Amniotic epithelial cell (primary cell): ENCODE results near the gene PCDH9.
"Not testable (repeated sequence)": the region's sequence is repeated elsewhere in the genome, so short reads cannot be mapped to it uniquely, and the experiment has no call there.

Source experiments
- DNase-seq: peaks from one replicate; pipeline ENCODE4 v3.0.0-alpha.2; 2010; ENCODE audit warnings: low read depth

PCDH9 gene

DNA sequence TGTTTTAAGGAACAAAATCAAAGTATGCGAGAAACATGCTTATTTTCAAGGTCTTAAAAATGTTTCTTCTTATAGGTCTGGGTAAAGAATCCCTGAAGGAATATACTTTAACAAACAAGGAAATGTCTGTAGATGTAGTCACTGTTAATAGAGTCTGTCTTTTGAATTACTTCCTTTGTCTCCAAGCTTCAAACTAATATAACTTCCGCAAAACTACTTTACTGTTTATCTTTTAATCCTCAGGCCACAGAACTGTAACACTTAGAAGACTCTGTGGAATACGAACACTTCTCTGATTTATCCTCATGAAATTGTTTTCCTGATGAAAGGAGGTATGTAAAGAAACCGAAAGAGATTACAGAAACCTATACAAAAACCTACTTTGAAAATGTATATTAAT lies 316.0 kb downstream of the PCDH9 start:
- DNase-seq, result no peak

DNA sequence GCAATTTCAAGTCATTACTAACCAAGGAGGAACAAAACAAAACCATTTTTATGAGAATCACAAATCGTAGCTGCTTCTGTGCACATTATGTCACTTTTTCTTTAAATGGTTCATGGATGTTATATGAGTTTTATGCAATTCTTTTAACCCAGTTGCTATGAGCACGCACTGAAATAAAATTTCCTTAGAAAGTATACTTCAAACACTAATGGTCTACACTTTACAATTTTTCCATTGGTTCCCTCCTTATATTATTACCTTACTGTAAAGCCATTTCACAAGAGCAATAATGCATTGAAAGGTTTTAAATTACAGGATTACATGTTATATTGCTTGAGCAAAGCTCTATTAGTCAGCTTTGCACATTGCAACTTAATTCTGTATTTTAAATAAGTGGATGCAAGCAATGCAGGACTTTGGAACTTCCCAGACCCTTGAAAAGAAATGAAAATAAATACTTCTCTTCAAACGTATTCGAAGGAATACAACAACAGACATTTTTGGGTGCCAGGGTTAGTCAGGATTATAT lies 318.7 kb downstream of the PCDH9 start:
- no peak for DNase-seq

DNA sequence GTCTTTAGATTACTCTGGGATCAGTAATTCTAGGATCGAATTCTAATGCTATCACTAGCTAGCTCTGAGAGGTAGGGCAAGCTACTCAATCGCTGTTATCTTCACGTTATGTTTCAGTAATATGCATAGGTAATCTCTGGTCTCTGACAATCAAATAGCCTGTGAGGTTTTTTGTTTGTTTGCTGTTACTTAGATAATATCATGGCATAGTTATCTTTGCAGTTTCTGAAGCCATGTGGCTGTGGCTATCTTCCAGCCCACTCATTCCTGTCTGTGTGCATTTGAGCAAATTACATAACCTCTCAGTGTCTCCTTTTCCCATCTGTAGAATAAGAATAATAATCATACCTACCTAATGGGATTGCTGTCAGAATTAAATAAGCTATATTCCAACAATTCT lies 330.2 kb downstream of the PCDH9 start:
- DNase-seq, result peak; percentile 45

DNA sequence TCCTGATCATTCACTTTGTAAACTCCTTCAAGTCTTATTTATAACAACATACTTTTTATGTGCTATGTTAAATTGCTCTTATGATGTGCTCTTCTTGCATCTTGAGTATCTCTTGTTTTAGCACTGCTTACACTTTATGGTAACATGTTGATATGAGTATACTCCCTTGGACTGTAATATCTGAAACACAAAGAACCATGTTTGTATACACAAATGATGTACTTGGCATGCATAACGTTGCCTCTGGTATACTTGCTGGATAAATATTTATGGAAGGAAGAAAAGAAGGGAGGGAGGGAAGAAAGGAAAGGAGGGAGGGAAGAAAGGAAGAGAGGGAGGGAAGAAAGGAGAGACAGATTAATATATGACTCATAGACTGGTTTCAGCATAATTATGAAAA lies 333.2 kb downstream of the PCDH9 start:
- no peak for DNase-seq

DNA sequence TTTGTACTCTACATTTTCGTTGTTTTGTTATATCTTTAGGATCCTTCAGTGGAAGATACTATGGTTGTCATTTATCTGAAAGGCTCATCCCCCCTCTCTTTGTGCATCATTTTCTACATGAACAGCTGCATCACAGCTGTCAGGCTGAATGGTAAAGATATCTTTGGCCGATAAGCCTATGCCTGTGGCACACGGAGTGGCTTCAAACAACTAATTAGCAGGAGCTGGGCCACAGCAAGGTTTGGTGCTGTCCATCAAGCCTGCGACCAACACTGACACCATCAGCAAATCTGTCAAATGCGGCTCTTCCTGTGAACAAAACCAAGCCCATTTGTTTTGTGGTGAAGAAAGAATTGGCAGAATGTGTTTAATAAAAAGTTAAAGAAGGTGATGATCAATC lies 334.4 kb downstream of the PCDH9 start:
- DNase-seq, result no peak

GRCh38 chr13:66895320-66895719 lies 334.8 kb downstream of the PCDH9 start:
- no peak for DNase-seq

- peak; percentile 16 for DNase-seq
Observed at GRCh38 chr13:66888698-66889097, 341.4 kb downstream of the PCDH9 start.

DNA sequence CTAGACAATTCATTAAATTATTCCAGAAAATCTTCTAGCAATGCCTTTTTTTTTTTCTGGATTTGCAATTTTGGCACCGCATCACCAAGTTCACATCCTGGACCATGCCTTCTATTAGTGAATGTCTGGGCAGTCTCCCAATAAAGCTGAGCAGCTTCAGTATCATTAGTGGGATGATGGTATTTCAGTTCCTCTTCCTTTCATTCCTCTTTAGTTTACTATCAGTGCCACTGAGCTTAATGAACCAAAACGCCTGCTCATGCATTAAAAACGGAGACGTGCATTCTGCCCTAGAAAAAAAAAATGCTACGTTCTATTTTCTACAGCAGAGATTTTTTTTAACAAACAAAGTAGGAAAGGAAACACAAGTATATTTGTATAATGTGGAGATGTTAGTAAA lies 343.0 kb downstream of the PCDH9 start:
- DNase-seq, result no peak

- no peak for DNase-seq
Observed at GRCh38 chr13:66886264-66886663, 343.9 kb downstream of the PCDH9 start.

DNA sequence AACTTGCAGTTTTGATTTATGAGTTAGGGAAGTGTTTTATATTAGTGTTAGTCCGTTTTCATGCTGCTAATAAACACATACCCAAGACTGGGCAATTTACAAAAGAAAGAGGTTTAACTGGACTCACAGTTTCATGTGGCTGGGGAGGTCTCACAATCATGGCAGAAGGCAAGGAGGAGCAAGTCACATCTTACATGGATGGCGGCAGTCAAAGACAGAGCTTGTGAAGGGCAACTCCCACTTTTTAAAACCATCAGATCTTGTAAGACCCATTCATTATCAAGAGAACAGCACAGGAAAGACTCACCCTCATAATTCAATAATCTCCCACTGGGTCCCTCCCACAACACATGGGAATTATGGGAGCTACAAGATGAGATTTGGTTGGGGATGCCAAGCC lies 349.0 kb downstream of the PCDH9 start:
- not testable (repeated sequence) for DNase-seq

DNA sequence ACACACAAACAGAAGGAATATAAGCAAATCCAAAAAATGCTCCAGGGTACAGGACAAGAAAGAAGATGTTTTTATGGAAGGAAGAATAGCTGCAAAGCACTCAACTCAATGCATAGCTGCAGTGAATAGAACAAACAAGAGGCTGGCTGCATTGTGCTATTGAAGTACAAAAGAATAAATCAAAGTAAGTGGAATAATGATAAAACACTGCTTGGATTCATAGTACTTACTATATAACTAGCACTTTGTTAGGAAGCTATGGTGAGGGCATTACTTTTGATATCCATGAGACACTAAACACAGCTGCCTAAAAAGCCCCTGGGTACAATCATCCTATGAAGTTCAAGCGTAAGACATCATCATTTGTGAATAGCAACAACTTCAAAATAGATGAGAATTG lies 350.1 kb downstream of the PCDH9 start:
- DNase-seq, result no peak

DNA sequence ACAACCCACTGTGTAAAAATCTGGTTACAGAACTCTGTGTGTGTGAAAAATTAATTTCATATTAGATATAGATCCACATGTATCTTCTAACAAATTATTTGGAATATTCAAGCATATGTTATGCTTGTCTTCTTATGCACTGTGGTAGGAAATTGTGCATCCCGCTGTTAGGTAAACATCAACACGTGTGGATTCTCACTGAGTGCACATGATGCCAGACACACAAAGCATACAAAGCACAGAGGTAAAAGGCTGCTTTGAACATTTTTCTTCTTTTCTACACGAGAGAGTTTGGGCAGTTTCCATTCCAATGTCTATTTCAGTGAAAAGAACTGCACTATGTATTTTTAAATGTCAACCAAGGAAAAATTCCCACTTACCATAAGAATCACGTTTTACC lies 354.9 kb downstream of the PCDH9 start:
- DNase-seq, result no peak

- DNase-seq, result no peak
Observed at GRCh38 chr13:66864627-66865026, 365.5 kb downstream of the PCDH9 start.

- DNase-seq, result no peak
Observed at GRCh38 chr13:66860878-66861417, 369.2 kb downstream of the PCDH9 start.

- no peak for DNase-seq
Observed at GRCh38 chr13:66859934-66860877, 369.9 kb downstream of the PCDH9 start.

DNA sequence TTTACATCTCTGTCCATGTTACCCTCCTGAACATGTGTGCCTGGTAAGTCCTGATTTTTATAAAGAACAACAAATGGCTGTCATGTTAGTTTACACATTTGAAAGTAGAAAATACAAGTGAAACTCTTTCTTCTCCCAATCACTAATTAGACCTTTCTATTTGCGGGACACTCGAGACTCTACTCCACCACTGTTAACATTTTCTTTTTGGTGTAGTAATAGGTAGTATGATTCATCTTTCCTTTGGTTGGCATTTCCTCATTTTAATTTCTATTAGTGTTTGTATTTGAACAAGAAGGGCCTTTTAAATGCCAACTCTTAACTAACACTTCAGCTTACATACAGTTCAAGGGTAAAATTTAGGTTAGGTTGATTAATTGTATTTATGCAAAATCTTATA lies 371.1 kb downstream of the PCDH9 start:
- no peak for DNase-seq

DNA sequence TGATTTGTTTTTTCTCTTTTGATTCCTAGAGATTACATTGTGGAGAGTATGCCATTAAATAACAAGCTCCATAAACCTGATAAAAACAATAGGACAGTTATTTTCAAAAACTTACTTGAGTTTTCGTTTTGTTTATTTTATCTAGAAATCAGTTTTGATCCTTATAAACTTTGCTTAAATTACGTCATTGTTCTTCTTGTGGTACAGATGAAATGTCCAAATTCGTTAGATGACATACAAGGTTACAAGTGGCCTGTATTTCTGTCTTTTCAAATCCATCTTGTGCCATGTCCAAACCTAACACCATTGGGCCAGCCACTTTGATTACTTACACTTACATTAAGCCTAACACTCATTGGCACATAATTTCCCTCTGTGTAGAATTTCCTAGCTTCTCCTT lies 372.0 kb downstream of the PCDH9 start:
- no peak for DNase-seq

DNA sequence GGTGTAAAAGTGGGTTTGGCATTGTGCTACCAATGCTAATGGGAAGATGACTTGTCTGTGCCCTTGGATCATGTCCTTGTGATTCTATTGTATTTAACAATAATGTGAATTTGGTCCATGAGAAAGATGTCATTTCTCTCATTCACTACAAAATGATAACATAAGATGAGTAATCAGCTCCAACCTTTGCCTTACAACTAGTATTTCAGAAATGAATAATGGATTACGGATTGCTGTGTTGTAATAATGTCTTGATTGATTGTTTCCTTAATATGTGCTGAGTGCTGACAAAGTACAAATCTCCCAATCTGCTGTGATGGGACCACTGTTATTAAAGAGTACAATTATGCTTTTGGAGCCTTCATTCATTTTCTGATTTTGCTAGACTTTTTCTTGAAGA lies 375.0 kb downstream of the PCDH9 start:
- DNase-seq, result peak; percentile 16

GRCh38 chr13:66853564-66853963 lies 376.6 kb downstream of the PCDH9 start:
- no peak for DNase-seq

GRCh38 chr13:66849706-66850105 lies 380.4 kb downstream of the PCDH9 start:
- no peak for DNase-seq

DNA sequence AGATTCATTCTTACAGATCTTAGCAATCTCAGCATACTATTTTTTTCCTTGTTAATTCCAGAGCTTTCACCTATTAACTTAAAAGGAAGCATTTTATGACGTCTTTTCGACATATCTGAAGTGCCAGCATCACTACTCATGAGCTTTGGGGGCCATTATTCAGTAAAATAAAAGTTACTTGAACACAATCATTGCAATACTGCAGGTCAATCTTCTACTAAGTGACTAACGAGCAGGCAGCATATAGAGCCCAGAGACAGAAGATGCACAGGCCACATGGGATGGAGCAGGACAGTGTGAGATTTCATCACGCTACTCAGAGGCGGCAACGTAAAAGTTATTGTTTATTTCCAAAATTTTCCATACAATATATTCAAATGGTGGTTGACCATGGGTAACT lies 382.6 kb downstream of the PCDH9 start:
- DNase-seq, result no peak

GRCh38 chr13:66845393-66845792 lies 384.7 kb downstream of the PCDH9 start:
- DNase-seq, result no peak

- DNase-seq, result no peak
Observed at GRCh38 chr13:66844933-66845332, 385.2 kb downstream of the PCDH9 start.

DNA sequence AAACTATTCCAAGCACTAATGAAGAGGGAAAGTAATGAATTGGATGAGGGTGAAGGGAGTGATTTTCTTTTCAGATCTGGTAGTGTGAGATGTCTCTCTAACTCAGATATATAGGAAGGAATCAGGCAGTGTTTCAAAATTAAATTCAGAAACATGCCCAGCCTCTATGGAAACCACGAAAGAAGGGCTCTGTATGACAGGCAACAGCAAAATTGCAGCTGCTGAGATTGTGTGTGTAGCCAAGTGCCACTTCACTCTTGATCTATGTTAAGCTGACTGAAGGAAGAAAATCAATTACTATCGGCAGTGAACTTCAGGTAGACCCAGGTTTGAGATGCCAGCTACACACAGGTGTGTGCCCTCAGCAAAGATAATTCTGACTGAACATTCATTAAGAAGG lies 387.4 kb downstream of the PCDH9 start:
- no peak for DNase-seq
